ENCODE measurements around the gene SPTSSB.

Gene SPTSSB

DNA sequence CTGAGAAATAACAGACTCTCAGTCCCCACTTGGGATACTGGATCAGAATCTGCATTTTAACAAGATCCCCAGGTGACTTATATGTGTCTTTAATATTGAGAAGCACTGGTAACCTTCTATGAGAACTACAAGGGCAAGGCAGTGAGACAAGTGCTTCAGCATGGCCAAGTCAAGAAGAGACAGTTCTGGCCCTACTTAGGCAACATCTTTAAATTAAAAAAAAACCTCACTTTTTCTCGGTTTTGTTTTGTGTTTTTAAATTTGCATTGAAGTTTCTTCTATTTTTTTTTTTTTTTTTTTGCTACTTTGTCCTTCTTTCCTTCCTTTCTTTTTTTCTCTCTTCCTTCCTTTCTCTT is 42.5 kb upstream of the SPTSSB start:
- ChIA-PET CTCF (no interaction called here), POLR2A (no interaction called here)
- no peak overlapping the region for H3K4me3 ChIP-seq (ENCODE audit: low read depth, low read length)
- TF ChIP-seq, protein P1, sequence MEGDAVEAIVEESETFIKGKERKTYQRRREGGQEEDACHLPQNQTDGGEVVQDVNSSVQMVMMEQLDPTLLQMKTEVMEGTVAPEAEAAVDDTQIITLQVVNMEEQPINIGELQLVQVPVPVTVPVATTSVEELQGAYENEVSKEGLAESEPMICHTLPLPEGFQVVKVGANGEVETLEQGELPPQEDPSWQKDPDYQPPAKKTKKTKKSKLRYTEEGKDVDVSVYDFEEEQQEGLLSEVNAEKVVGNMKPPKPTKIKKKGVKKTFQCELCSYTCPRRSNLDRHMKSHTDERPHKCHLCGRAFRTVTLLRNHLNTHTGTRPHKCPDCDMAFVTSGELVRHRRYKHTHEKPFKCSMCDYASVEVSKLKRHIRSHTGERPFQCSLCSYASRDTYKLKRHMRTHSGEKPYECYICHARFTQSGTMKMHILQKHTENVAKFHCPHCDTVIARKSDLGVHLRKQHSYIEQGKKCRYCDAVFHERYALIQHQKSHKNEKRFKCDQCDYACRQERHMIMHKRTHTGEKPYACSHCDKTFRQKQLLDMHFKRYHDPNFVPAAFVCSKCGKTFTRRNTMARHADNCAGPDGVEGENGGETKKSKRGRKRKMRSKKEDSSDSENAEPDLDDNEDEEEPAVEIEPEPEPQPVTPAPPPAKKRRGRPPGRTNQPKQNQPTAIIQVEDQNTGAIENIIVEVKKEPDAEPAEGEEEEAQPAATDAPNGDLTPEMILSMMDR (IDR thresholded peaks at IDR 0.05; ENCODE audit: insufficient read depth, low read length, missing control alignments): no peak
- no peak for DNase-seq (ENCODE audit: low read depth, low spot score)

DNA sequence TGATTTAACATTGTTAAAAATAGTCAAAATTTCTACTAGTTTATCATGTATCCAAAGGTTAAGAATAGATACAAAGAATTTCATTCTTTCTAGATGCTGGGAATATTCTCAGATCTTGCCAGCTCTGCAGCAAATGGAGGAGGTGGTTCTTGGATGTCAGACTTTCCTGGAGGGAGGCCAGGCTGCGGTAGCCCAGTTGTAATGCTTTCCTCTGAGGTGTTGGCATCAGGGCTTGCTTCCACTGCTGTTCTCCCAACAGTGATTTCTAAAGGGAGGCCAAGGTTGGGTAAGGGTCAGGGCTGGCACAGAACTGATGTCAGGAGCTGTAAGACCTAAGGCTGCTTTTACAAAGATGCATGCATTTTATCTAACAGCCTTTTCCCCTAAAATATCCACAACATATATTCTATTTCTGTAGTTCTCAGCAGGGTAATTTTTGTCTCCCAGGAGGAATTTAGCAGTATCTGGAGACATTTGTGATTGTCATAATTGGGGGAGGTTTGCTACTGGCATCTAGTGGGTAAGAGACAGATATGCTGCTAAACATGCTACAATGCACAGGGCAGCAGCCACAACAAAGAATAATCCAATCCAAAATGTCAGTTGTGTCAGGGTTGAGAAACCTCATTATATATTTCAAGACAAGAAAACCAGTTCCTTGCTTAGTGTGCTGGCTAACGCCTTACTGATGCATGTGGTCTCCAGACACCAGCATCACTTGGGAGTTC is 42.0 kb upstream of the SPTSSB start:
- ChIA-PET CTCF (interaction anchor here (1.0 to 1.7 kb wide), 2 partner anchors 49 to 138 kb away, joined by 3 to 5 read pairs; no protein-coding TSS in a partner anchor), POLR2A (no interaction called here)
- no peak overlapping the region for H3K4me3 ChIP-seq (ENCODE audit: low read depth, low read length)
- TF ChIP-seq, protein P1 (IDR thresholded peaks at IDR 0.05; ENCODE audit: insufficient read depth, low read length, missing control alignments): no peak
- DNase-seq (ENCODE audit: low read depth, low spot score): no peak

DNA sequence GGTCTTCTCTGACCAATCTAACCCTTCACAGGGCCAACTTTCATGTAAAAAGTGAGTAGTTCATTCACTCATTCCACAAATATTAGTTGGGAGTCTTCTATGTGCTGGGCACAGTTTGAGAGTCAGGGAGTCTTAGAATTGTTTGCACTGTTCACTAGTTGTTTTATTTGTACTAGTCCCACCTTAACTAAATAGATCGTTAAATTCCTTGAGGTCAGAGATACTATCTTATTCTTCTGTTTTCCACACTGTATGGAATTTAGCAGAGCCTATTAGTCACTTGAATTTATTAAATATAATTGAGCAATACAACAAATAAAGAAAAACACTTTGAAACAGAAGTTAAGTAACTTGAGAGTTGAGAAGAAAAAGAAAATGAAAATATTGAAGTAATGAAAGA is 40.8 kb upstream of the SPTSSB start:
- TF ChIP-seq, protein P1 (IDR thresholded peaks at IDR 0.05; ENCODE audit: insufficient read depth, low read length, missing control alignments): no peak
- POLR2A ChIA-PET: no interaction called here
- CTCF ChIA-PET: interaction anchor here (1.0 to 1.7 kb wide), 2 partner anchors 48 to 137 kb away, joined by 3 to 5 read pairs; no protein-coding TSS in a partner anchor
- DNase-seq (ENCODE audit: low read depth, low spot score): no peak
- H3K4me3 ChIP-seq (ENCODE audit: low read depth, low read length): no peak overlapping the region

DNA sequence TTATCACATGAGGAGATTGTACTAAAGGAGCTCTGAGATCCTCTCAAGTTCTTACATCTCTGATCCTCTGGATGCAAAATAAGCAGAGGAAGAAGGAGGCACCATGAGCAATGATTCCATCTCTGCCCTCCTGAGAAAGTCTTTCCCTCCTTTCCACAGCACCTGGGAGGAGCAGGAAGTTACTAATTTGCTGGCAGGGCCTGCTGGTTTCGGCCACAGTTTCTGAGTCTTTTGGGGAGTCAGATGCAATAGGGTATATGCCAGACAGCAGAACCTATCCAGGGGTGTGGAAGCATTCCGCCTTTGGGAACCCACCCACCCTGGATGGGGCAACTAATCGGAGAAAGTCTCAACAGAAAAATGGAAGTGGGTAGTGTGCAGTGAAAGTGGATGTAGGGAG is 38.5 kb upstream of the SPTSSB start:
- no peak overlapping the region for H3K4me3 ChIP-seq (ENCODE audit: low read depth, low read length)
- POLR2A ChIA-PET: no interaction called here
- CTCF ChIA-PET: interaction anchor here (0.9 to 4.1 kb wide), 3 partner anchors 20 to 135 kb away, joined by 3 to 15 read pairs (median 3); no protein-coding TSS in a partner anchor

DNA sequence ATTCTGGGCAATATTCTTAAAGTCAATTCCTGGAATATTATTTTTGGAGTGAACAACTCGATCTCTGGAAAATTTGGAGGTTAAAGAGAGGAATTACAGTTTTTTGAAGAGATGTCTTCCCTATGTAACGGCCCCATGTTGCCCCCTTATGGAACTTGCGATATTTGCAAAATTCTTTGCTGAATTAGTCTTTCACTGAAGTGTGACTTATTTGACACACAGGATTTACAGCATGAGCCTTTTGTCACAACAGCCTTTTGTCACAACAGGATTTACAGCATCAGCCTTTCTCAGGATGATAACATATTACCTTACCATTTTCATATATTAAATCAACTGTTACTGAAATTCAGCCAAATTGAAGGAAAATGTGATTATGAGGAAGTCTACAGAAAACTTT is 37.8 kb upstream of the SPTSSB start:
- TF ChIP-seq, protein P1 (IDR thresholded peaks at IDR 0.05; ENCODE audit: insufficient read depth, low read length, missing control alignments): peak; percentile 39
- no peak for DNase-seq (ENCODE audit: low read depth, low spot score)
- ChIA-PET POLR2A (no interaction called here), CTCF (interaction anchor here (0.8 to 4.1 kb wide), 5 partner anchors 11 to 137 kb away, joined by 3 to 15 read pairs (median 3); no protein-coding TSS in a partner anchor)
- H3K4me3 ChIP-seq (ENCODE audit: low read depth, low read length): no peak overlapping the region

More for the DNA sequence above, 38.5 kb upstream of the SPTSSB start:
- DNase-seq (ENCODE audit: low read depth, low spot score): no peak
- TF ChIP-seq, protein P1 (IDR thresholded peaks at IDR 0.05; ENCODE audit: insufficient read depth, low read length, missing control alignments): no peak

DNA sequence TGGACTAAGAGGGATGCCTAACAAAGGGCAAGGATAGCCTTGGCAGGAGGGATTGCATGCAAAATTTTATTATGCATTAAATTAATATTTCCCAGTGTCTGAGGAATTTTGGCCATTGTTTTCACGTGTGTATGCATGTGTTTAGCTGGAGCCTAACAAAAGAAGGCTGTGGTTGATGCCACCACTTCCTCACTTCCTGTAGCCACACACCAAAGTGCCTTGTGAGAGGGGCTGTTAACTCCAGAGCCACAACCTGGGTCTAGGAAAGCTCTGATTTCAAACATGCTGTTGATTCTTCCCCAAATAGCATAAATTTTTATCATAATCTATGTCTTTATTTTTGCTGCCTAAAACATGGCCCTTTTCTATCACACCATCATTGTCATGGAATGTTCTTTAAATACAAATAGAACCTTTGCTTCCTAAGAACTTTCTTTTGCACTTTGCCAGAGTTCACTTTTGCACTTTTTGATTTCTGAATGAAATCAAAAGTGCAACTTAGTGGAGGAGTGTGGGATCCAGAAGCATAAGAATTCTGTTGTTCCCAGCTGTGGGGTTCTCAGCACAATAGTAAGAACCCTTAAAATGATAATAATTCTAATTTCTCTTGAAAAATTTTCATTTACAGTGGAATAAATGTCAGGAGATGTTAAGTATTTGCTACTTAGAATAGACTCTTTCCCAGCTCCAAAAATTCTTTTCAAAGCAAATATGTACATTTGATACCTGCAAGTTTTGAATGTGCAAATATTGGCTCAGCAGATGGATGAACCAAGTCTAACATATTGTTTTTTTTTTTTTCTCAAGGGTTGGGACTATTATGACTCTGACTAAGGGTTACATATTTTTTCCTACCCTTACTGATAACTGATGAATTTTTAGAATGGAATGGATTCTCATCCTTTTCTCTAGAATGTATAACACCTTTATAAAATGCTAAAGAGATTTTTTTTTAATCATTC is 35.6 kb upstream of the SPTSSB start:
- TF ChIP-seq, protein P1 (IDR thresholded peaks at IDR 0.05; ENCODE audit: insufficient read depth, low read length, missing control alignments): no peak
- CTCF ChIA-PET: interaction anchor here (4.1 kb wide), 1 partner anchor 132 kb away, joined by 15 read pairs; no protein-coding TSS in a partner anchor
- POLR2A ChIA-PET: no interaction called here
- H3K4me3 ChIP-seq (ENCODE audit: low read depth, low read length): no peak overlapping the region
- DNase-seq (ENCODE audit: low read depth, low spot score): no peak
